ENCODE measurements around the gene CYB561D1. TPM values are rescaled to one million over a fixed set of nuclear protein-coding genes. Genes with fewer than 3 reads are reported as not detected.

Gene CYB561D1
- total RNA-seq, 1 donor from 2014 or later = 5.3 TPM

GRCh38 chr1:109538827-109539555 lies 45.1 kb downstream of the CYB561D1 start:
- intact Hi-C loops (cut with DNase I) = loop anchor here (10.0 kb wide), 1 partner anchor 264 kb away; no protein-coding TSS in a partner anchor
- ATAC-seq (ENCODE audit: poor library complexity) = no peak
- DNase-seq = no peak

GRCh38 chr1:109539676-109540075 lies 45.8 kb downstream of the CYB561D1 start, which contains the start of gene GPR61:
Gene GPR61 (plus strand): TSS chr1:109539872. CDS start chr1:109543023, 3,151 bp downstream.
- ATAC-seq (ENCODE audit: poor library complexity) = no peak
- intact Hi-C loops (cut with DNase I) = loop anchor here (10.0 kb wide), 1 partner anchor 265 kb away; no protein-coding TSS in a partner anchor

GRCh38 chr1:109541102-109541501 lies 47.2 kb downstream of the CYB561D1 start:
- intact Hi-C loops (cut with DNase I) = no loop called here
- DNase-seq (no peak), ATAC-seq (ENCODE audit: poor library complexity) (no peak)

More at GRCh38 chr1:109539676-109540075, 45.8 kb downstream of the CYB561D1 start, which contains the start of gene GPR61:
- no peak for DNase-seq

- ATAC-seq (ENCODE audit: poor library complexity) = no peak
- no peak for DNase-seq
- intact Hi-C loops (cut with DNase I) = no loop called here
Observed at GRCh38 chr1:109542657-109543056, 48.8 kb downstream of the CYB561D1 start.

- intact Hi-C loops (cut with DNase I) = no loop called here
Observed at GRCh38 chr1:109543283-109543987, 49.5 kb downstream of the CYB561D1 start.

GRCh38 chr1:109543988-109544735 lies 50.3 kb downstream of the CYB561D1 start:
- ATAC-seq (ENCODE audit: poor library complexity) (no peak), DNase-seq (no peak)
- intact Hi-C loops (cut with DNase I) = no loop called here

More at GRCh38 chr1:109543283-109543987, 49.5 kb downstream of the CYB561D1 start:
- ATAC-seq (ENCODE audit: poor library complexity) (no peak), DNase-seq (no peak)

- peak; percentile 88 for DNase-seq
- ATAC-seq (ENCODE audit: poor library complexity) = peak; percentile 77
- intact Hi-C loops (cut with DNase I) = loop anchor here (2.0 to 5.0 kb wide), 3 partner anchors 86 to 436 kb away; partner anchors contain the start of gene AHCYL1
Observed at GRCh38 chr1:109546311-109547109, 52.6 kb downstream of the CYB561D1 start.

GRCh38 chr1:109547463-109548320 lies 53.8 kb downstream of the CYB561D1 start:
- DNase-seq (no peak), ATAC-seq (ENCODE audit: poor library complexity) (peak; percentile 30)
- intact Hi-C loops (cut with DNase I) = loop anchor here (2.0 to 5.0 kb wide), 3 partner anchors 85 to 435 kb away; partner anchors contain the start of gene AHCYL1

GRCh38 chr1:109548321-109549267 lies 54.7 kb downstream of the CYB561D1 start, which contains the start of gene GNAI3:
Gene GNAI3 (plus strand): TSS chr1:109548615. CDS start chr1:109548721, 106 bp downstream.
- intact Hi-C loops (cut with DNase I) = loop anchor here (5.0 kb wide), 2 partner anchors 84 to 434 kb away; partner anchors contain the start of gene AHCYL1

More at GRCh38 chr1:109548321-109549267, 54.7 kb downstream of the CYB561D1 start, which contains the start of gene GNAI3:
- ATAC-seq (ENCODE audit: poor library complexity) (peak; percentile 97), DNase-seq (peak; percentile 98)

Other genes starting within 250 kb of the CYB561D1 start
- 6.3 TPM for gene CELSR2, start 244.6 kb upstream of the CYB561D1 start, total RNA-seq
- gene PSRC1, start 210.9 kb upstream of the CYB561D1 start, total RNA-seq = 0.73 TPM
- 0.73 TPM for gene MYBPHL, start 187.1 kb upstream of the CYB561D1 start, total RNA-seq
- gene SORT1, start 96.2 kb upstream of the CYB561D1 start, total RNA-seq = 127 TPM
- gene PSMA5, start 67.6 kb upstream of the CYB561D1 start, total RNA-seq = 56.8 TPM
- gene SYPL2, start 27.5 kb upstream of the CYB561D1 start, total RNA-seq = 28.9 TPM
- gene ATXN7L2, start 10.2 kb upstream of the CYB561D1 start, total RNA-seq = 2.4 TPM
- gene AMIGO1, start 15.6 kb downstream of the CYB561D1 start, total RNA-seq = 19.3 TPM
- 0.32 TPM for gene GPR61, start 45.8 kb downstream of the CYB561D1 start, total RNA-seq
- 2.4 TPM for gene GNAI3, start 54.5 kb downstream of the CYB561D1 start, total RNA-seq
- not detected for gene GNAT2, start 125.5 kb downstream of the CYB561D1 start, total RNA-seq
- gene AMPD2, start 125.7 kb downstream of the CYB561D1 start, total RNA-seq = 11.5 TPM
- 37.3 TPM for gene GSTM4, start 162.0 kb downstream of the CYB561D1 start, total RNA-seq
- gene GSTM2, start 174.0 kb downstream of the CYB561D1 start, total RNA-seq = 70.8 TPM
- gene GSTM1, start 193.7 kb downstream of the CYB561D1 start, total RNA-seq = not detected
- gene GSTM5, start 218.2 kb downstream of the CYB561D1 start, total RNA-seq = 2.6 TPM
- gene GSTM3, start 246.9 kb downstream of the CYB561D1 start, total RNA-seq = 112 TPM

Measured in Right ventricle myocardium superior (tissue), 1 donor.